Measurements from ENCODE around the gene CCR6.
"Not testable (repeated sequence)": the region's sequence is repeated elsewhere in the genome, so short reads cannot be mapped to it uniquely, and the experiment has no call there.

CCR6 gene

DNA sequence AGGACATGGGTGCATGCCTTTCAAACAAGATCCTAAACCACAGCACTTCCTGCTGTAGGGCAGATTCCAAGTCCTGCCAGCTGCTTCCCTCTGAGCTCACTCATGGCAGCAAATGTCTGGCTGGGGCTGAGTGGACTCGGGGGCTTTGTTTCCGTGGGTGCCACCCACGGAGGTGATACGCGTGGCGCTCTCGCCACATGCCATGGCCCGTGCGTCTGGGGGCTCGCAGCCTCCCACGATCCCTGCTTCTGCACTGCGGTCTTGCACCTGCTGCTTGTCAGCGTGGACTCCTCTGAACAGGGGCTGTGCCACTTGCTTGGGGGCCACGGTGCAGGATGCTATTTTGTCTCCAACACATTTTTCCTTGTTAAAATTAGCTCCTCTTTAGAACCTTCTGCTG is 54.4 kb downstream of the CCR6 start:
- WGBS (ENCODE audit: insufficient coverage), result no CpG with 5 or more reads among the region's 14 CpGs
- H3K36me3 ChIP-seq (ENCODE audit: control insufficient read depth in 4 of 4, insufficient read depth in 4 of 4, low read length in 3 of 4); H3K9me3 ChIP-seq (ENCODE audit: control extremely low read depth in 1 of 5, control insufficient read depth in 4 of 5, insufficient read depth in 2 of 5, low read depth in 1 of 5, low read length in 4 of 5); DNase-seq; H3K4me3 ChIP-seq (ENCODE audit: control insufficient read depth in 1 of 7, extremely low read depth in 1 of 7, insufficient read depth in 4 of 7, low read depth in 2 of 7, low read length in 6 of 7); H3K27ac ChIP-seq (ENCODE audit: insufficient read depth in 1 of 2, low read depth in 1 of 2, low read length in 2 of 2, poor library complexity in 1 of 2, severe bottlenecking in 2 of 2); POLR2A ChIA-PET; CTCF ChIA-PET; H3K27me3 ChIP-seq (replicated peaks in 2 of 5; ENCODE audit: control insufficient read depth in 4 of 5, insufficient read depth in 5 of 5, low read length in 4 of 5); H3K4me1 ChIP-seq (ENCODE audit: control extremely low read depth in 1 of 4, control insufficient read depth in 4 of 4, insufficient read depth in 4 of 4, low read length in 3 of 4): not testable (repeated sequence)

DNA sequence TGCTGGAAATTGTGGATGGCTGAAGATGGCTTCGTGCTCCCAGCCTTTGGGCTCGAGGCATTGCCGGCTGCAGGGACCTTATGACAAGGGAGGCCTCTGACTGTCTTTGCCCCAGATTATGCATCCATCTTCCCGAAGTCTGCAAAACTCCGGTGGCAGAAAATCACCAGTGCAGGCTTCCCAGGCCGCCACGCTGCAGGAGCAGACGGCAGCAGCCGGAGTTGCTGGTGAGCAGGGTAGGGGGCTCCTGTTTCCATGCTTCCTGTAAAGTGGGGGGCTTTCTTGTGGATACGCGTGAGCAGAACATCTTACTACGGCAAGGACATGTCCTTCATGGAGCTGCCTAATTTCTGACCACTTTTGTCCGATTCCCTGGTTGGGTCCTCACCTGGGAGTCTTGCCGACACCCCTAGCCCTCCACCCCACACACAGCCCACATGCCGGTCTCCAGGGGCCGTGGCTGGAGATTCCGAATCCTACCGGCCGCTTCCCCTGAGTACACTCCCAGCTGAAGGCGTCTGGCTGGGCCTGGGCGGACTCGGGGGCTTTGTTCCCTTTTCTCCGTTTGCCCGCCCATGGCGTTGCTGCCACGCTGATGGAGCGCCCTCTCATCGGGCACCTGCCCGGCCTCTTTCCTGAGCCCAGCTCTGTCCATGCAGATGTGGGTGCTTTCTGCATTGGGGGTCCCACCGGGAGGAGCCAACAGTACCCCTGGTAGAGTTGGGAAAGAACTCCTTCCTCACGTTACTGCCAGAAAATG is 56.2 kb downstream of the CCR6 start:
- POLR2A ChIA-PET; H3K4me1 ChIP-seq (ENCODE audit: control extremely low read depth in 1 of 4, control insufficient read depth in 4 of 4, insufficient read depth in 4 of 4, low read length in 3 of 4); H3K27me3 ChIP-seq (replicated peaks in 2 of 5; ENCODE audit: control insufficient read depth in 4 of 5, insufficient read depth in 5 of 5, low read length in 4 of 5); H3K27ac ChIP-seq (ENCODE audit: insufficient read depth in 1 of 2, low read depth in 1 of 2, low read length in 2 of 2, poor library complexity in 1 of 2, severe bottlenecking in 2 of 2); H3K4me3 ChIP-seq (ENCODE audit: control insufficient read depth in 1 of 7, extremely low read depth in 1 of 7, insufficient read depth in 4 of 7, low read depth in 2 of 7, low read length in 6 of 7); H3K36me3 ChIP-seq (ENCODE audit: control insufficient read depth in 4 of 4, insufficient read depth in 4 of 4, low read length in 3 of 4); H3K9me3 ChIP-seq (ENCODE audit: control extremely low read depth in 1 of 5, control insufficient read depth in 4 of 5, insufficient read depth in 2 of 5, low read depth in 1 of 5, low read length in 4 of 5); DNase-seq; CTCF ChIA-PET: not testable (repeated sequence)
- WGBS (ENCODE audit: insufficient coverage), result 81% methylated on average over 6 of the region's 31 CpGs

DNA sequence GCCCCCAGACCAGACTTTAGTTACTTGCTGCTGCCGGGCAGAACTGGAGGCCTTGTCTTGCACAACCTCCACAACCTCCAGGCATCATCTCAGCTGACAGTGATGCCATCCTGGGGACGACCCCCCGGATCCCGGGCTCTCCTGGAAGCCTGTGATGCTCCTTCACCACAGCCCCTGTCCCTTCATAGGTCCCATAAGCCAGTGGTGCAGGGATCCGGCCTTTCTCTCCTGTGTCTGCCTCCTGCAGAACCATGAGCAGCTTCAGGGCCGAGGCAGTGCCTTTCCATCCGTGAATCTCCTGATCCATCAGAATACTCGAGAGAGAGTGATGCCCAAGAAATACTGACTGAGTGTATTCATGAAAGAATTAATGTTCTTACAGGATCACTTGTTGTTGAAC is 57.2 kb downstream of the CCR6 start:
- H3K36me3 ChIP-seq (ENCODE audit: control insufficient read depth in 4 of 4, insufficient read depth in 4 of 4, low read length in 3 of 4); DNase-seq; POLR2A ChIA-PET; H3K4me1 ChIP-seq (ENCODE audit: control extremely low read depth in 1 of 4, control insufficient read depth in 4 of 4, insufficient read depth in 4 of 4, low read length in 3 of 4); H3K27me3 ChIP-seq (replicated peaks in 2 of 5; ENCODE audit: control insufficient read depth in 4 of 5, insufficient read depth in 5 of 5, low read length in 4 of 5); H3K4me3 ChIP-seq (ENCODE audit: control insufficient read depth in 1 of 7, extremely low read depth in 1 of 7, insufficient read depth in 4 of 7, low read depth in 2 of 7, low read length in 6 of 7); H3K27ac ChIP-seq (ENCODE audit: insufficient read depth in 1 of 2, low read depth in 1 of 2, low read length in 2 of 2, poor library complexity in 1 of 2, severe bottlenecking in 2 of 2); CTCF ChIA-PET; H3K9me3 ChIP-seq (ENCODE audit: control extremely low read depth in 1 of 5, control insufficient read depth in 4 of 5, insufficient read depth in 2 of 5, low read depth in 1 of 5, low read length in 4 of 5): not testable (repeated sequence)
- 100% methylated on average over 1 of the region's 8 CpGs for WGBS (ENCODE audit: insufficient coverage)

DNA sequence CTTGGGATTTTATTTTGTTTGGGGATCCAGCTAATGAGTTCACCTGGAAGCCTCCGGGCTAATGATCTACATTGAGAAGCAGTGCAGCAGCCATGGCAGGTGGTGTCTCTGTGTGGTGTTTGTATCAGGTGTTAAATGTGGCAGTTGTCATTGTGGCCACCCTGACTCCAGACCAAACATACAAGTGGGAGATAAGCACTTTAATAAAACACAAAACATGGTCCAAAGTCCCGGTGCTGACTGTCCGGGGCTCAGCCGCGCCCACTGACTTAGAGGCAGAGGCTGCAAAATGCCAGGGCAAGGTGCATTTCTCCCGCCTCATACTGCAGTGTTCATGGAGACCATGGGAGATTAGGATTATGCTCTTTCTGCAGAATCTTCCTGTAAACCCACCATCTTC is 58.5 kb downstream of the CCR6 start:
- H3K4me1 ChIP-seq (ENCODE audit: control extremely low read depth in 1 of 4, control insufficient read depth in 4 of 4, insufficient read depth in 4 of 4, low read length in 3 of 4); CTCF ChIA-PET; H3K4me3 ChIP-seq (ENCODE audit: control insufficient read depth in 1 of 7, extremely low read depth in 1 of 7, insufficient read depth in 4 of 7, low read depth in 2 of 7, low read length in 6 of 7); H3K27me3 ChIP-seq (replicated peaks in 2 of 5; ENCODE audit: control insufficient read depth in 4 of 5, insufficient read depth in 5 of 5, low read length in 4 of 5); H3K36me3 ChIP-seq (ENCODE audit: control insufficient read depth in 4 of 4, insufficient read depth in 4 of 4, low read length in 3 of 4); POLR2A ChIA-PET; H3K9me3 ChIP-seq (ENCODE audit: control extremely low read depth in 1 of 5, control insufficient read depth in 4 of 5, insufficient read depth in 2 of 5, low read depth in 1 of 5, low read length in 4 of 5); DNase-seq; H3K27ac ChIP-seq (ENCODE audit: insufficient read depth in 1 of 2, low read depth in 1 of 2, low read length in 2 of 2, poor library complexity in 1 of 2, severe bottlenecking in 2 of 2): not testable (repeated sequence)
- WGBS (ENCODE audit: insufficient coverage), result no CpG with 5 or more reads among the region's 6 CpGs

DNA sequence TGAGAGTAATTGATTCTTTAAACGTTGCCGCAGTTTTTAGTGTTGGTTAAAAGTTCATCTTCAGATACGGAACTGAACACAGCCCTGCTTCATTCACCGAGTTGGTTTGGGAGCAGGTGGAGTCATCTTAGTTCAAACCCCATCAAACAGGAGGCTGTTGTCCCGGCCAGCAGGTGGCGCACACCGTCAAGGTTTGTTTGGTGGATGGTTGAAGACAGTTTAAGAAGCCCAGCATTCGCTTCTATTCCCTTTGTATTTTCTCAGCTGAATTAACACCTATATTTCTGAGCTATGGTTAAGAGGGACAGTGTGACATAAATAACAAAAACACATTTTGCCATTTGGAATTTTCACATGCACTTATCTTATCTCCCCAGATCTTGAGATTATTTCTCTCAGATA is 60.0 kb downstream of the CCR6 start:
- DNase-seq; H3K36me3 ChIP-seq (ENCODE audit: control insufficient read depth in 4 of 4, insufficient read depth in 4 of 4, low read length in 3 of 4); CTCF ChIA-PET; H3K27ac ChIP-seq (ENCODE audit: insufficient read depth in 1 of 2, low read depth in 1 of 2, low read length in 2 of 2, poor library complexity in 1 of 2, severe bottlenecking in 2 of 2); POLR2A ChIA-PET; H3K27me3 ChIP-seq (replicated peaks in 2 of 5; ENCODE audit: control insufficient read depth in 4 of 5, insufficient read depth in 5 of 5, low read length in 4 of 5); H3K4me3 ChIP-seq (ENCODE audit: control insufficient read depth in 1 of 7, extremely low read depth in 1 of 7, insufficient read depth in 4 of 7, low read depth in 2 of 7, low read length in 6 of 7); H3K4me1 ChIP-seq (ENCODE audit: control extremely low read depth in 1 of 4, control insufficient read depth in 4 of 4, insufficient read depth in 4 of 4, low read length in 3 of 4); H3K9me3 ChIP-seq (ENCODE audit: control extremely low read depth in 1 of 5, control insufficient read depth in 4 of 5, insufficient read depth in 2 of 5, low read depth in 1 of 5, low read length in 4 of 5): not testable (repeated sequence)
- no CpG with 5 or more reads among the region's 8 CpGs for WGBS (ENCODE audit: insufficient coverage)

DNA sequence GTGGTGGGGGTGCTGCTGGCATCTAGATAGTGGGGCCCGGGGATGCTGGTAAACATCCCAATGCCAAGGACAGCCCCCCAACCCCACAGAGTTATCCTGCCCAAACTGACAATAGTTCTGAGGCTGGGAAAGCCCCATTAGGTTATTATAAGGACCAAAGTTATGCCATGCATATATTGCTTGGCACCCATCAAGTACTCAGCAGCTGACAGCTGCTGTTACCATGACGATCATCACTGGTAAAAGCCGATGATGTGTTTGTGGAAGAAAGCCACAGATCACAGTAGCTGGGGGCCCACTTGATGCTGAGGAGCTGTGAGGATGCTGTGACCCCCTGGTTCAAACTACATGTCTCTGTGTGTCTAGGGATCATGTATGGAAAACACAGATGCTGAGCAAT is 62.2 kb downstream of the CCR6 start:
- DNase-seq; H3K4me1 ChIP-seq (ENCODE audit: control extremely low read depth in 1 of 4, control insufficient read depth in 4 of 4, insufficient read depth in 4 of 4, low read length in 3 of 4); POLR2A ChIA-PET; H3K4me3 ChIP-seq (ENCODE audit: control insufficient read depth in 1 of 7, extremely low read depth in 1 of 7, insufficient read depth in 4 of 7, low read depth in 2 of 7, low read length in 6 of 7); H3K9me3 ChIP-seq (ENCODE audit: control extremely low read depth in 1 of 5, control insufficient read depth in 4 of 5, insufficient read depth in 2 of 5, low read depth in 1 of 5, low read length in 4 of 5); H3K36me3 ChIP-seq (ENCODE audit: control insufficient read depth in 4 of 4, insufficient read depth in 4 of 4, low read length in 3 of 4); H3K27me3 ChIP-seq (replicated peaks in 2 of 5; ENCODE audit: control insufficient read depth in 4 of 5, insufficient read depth in 5 of 5, low read length in 4 of 5); H3K27ac ChIP-seq (ENCODE audit: insufficient read depth in 1 of 2, low read depth in 1 of 2, low read length in 2 of 2, poor library complexity in 1 of 2, severe bottlenecking in 2 of 2): not testable (repeated sequence)
- WGBS (ENCODE audit: insufficient coverage), result 83% methylated on average over 1 of the region's 3 CpGs
- CTCF ChIA-PET, result interaction anchor here (1.5 kb wide), 1 partner anchor 105 kb away, joined by 3 read pairs; no protein-coding TSS in a partner anchor

DNA sequence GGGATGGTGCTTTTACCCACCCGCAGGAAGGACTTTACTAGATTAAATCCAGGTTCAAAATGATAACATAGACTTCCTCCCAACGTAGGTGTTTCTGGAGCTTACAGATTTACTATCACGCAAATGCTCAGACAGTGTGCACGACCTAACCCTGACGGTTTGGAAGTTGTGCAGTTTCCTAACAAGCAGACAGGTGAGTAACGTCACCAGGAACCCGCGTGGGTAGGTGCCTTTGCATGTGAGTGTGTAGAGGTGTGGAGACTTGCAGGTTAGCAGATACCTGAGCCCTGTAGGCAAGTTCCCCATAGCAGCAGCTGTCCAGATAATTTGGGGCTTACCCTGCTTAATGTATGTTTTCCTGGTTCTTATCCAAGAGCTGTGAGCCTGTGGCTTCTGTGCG is 64.4 kb downstream of the CCR6 start:
- H3K27ac ChIP-seq (ENCODE audit: insufficient read depth in 1 of 2, low read depth in 1 of 2, low read length in 2 of 2, poor library complexity in 1 of 2, severe bottlenecking in 2 of 2); DNase-seq; POLR2A ChIA-PET: not testable (repeated sequence)

More for the DNA sequence above, 64.4 kb downstream of the CCR6 start:
- H3K27me3 ChIP-seq (replicated peaks in 2 of 5; ENCODE audit: control insufficient read depth in 4 of 5, insufficient read depth in 5 of 5, low read length in 4 of 5); H3K4me1 ChIP-seq (ENCODE audit: control extremely low read depth in 1 of 4, control insufficient read depth in 4 of 4, insufficient read depth in 4 of 4, low read length in 3 of 4); H3K4me3 ChIP-seq (ENCODE audit: control insufficient read depth in 1 of 7, extremely low read depth in 1 of 7, insufficient read depth in 4 of 7, low read depth in 2 of 7, low read length in 6 of 7); H3K36me3 ChIP-seq (ENCODE audit: control insufficient read depth in 4 of 4, insufficient read depth in 4 of 4, low read length in 3 of 4); CTCF ChIA-PET; H3K9me3 ChIP-seq (ENCODE audit: control extremely low read depth in 1 of 5, control insufficient read depth in 4 of 5, insufficient read depth in 2 of 5, low read depth in 1 of 5, low read length in 4 of 5): not testable (repeated sequence)
- WGBS (ENCODE audit: insufficient coverage), result 88% methylated on average over 2 of the region's 9 CpGs
